Activated CD8-positive, alpha-beta T cell treated with anti-CD3 and anti-CD28 coated beads for 36 hours (primary cell): ENCODE measurements around the gene SFSWAP. TPM values are rescaled to one million over a fixed set of nuclear protein-coding genes. Genes with fewer than 3 reads are reported as not detected.

Experiments used
- ATAC-seq: fragments of 200-7000 bp; cut with Tn5 transposase; one replicate; pipeline ENCODE4 v1.10.0; 2021; ENCODE audit warnings: mild to moderate bottlenecking, moderate library complexity
- CTCF ChIA-PET: fragments of 350-600 bp; sonication (Branson Sonifier 250); formaldehyde crosslinking; loops from one replicate; lab custom pipeline; 2021; ENCODE audit warnings: antibody characterized with exemption; lab: Charles Lee
- POLR2A ChIA-PET: fragments of 350-600 bp; sonication (Branson Sonifier 250); formaldehyde crosslinking; loops from one replicate; lab custom pipeline; 2021; ENCODE audit warnings: antibody characterized with exemption; lab: Charles Lee
- DNase-seq: peaks from one replicate; pipeline ENCODE4 v3.0.0-alpha.2; 2020
- H3K27ac Mint-ChIP-seq: one replicate; pipeline ENCODE4 v1.8.0; 2021; ENCODE audit warnings: mild to moderate bottlenecking, mixed read lengths
- H3K27me3 Mint-ChIP-seq: one replicate; pipeline ENCODE4 v1.8.0; 2021; ENCODE audit warnings: mixed read lengths
- H3K36me3 Mint-ChIP-seq: one replicate; pipeline ENCODE4 v1.8.0; 2021; ENCODE audit warnings: low read depth, mixed read lengths
- H3K4me1 Mint-ChIP-seq: one replicate; pipeline ENCODE4 v1.8.0; 2021; ENCODE audit warnings: low read depth, mixed read lengths
- H3K4me3 Mint-ChIP-seq: one replicate; pipeline ENCODE4 v1.8.0; 2021; ENCODE audit warnings: mild to moderate bottlenecking, moderate library complexity, mixed read lengths
- H3K9me3 Mint-ChIP-seq: one replicate; pipeline ENCODE4 v1.8.0; 2021; ENCODE audit warnings: mixed read lengths
- CTCF ChIP-seq: fragments of 200-600 bp; IDR thresholded peaks from one replicate; pipeline ENCODE4 v1.8.0; 2022; ENCODE audit warnings: antibody characterized with exemption, mild to moderate bottlenecking
- intact Hi-C: fragments of 100-400 bp; cut with micrococcal nuclease; formaldehyde crosslinking; loops from one replicate; pipeline ENCODE4 v1.10.0; 2022
- total RNA-seq, 2 experiments: library from RNA; stranded (reverse); gene quantifications; one replicate each; pipeline ENCODE4 v1.2.3, GENCODE V29; 2021

The SFSWAP gene
- total RNA-seq, 2 experiments from 2014 or later: 47.6 to 49.3 TPM

- Mint-ChIP-seq H3K36me3 (no peaks in the 10 kb centered on the region), H3K9me3 (no peaks in the 10 kb centered on the region), H3K27ac (no peak overlapping the region), H3K4me1 (no peaks in the 10 kb centered on the region), H3K4me3 (no peak overlapping the region), H3K27me3 (peaks cover 9% of the 10 kb centered on the region)
- ChIA-PET CTCF (no interaction called here), POLR2A (no interaction called here)
- intact Hi-C loops: no loop called here
- DNase-seq: no peak
- TF ChIP-seq CTCF: no peak
- ATAC-seq: no peak
These were observed 126.0 kb downstream of the SFSWAP start for GRCh38 chr12:131836714-131837397.

GRCh38 chr12:131840643-131841416, 129.9 kb downstream of the SFSWAP start:
- intact Hi-C loops: no loop called here
- Mint-ChIP-seq H3K4me1 (no peaks in the 10 kb centered on the region), H3K9me3 (no peaks in the 10 kb centered on the region), H3K27ac (no peak overlapping the region), H3K4me3 (no peak overlapping the region), H3K27me3 (no peaks in the 10 kb centered on the region), H3K36me3 (no peaks in the 10 kb centered on the region)
- TF ChIP-seq CTCF: no peak
- ATAC-seq (no peak), DNase-seq (no peak)
- ChIA-PET CTCF (no interaction called here), POLR2A (no interaction called here)

GRCh38 chr12:131841547-131841946, 130.7 kb downstream of the SFSWAP start:
- Mint-ChIP-seq H3K27ac (no peak overlapping the region), H3K27me3 (no peaks in the 10 kb centered on the region), H3K9me3 (no peaks in the 10 kb centered on the region), H3K36me3 (no peaks in the 10 kb centered on the region), H3K4me3 (no peak overlapping the region), H3K4me1 (no peaks in the 10 kb centered on the region)
- POLR2A ChIA-PET: no interaction called here
- CTCF ChIA-PET: no interaction called here
- ATAC-seq (no peak), DNase-seq (no peak)
- no peak for TF ChIP-seq CTCF
- intact Hi-C loops: no loop called here

GRCh38 chr12:131842169-131842568, 131.3 kb downstream of the SFSWAP start:
- Mint-ChIP-seq H3K27me3 (no peaks in the 10 kb centered on the region), H3K4me1 (no peaks in the 10 kb centered on the region), H3K4me3 (no peak overlapping the region), H3K9me3 (no peaks in the 10 kb centered on the region), H3K27ac (no peak overlapping the region), H3K36me3 (no peaks in the 10 kb centered on the region)
- ChIA-PET POLR2A (no interaction called here), CTCF (no interaction called here)
- DNase-seq (no peak), ATAC-seq (no peak)
- intact Hi-C loops: no loop called here
- no peak for TF ChIP-seq CTCF

GRCh38 chr12:131843527-131843926, 132.6 kb downstream of the SFSWAP start:
- no peak for TF ChIP-seq CTCF
- Mint-ChIP-seq H3K4me3 (no peak overlapping the region), H3K9me3 (no peaks in the 10 kb centered on the region), H3K27ac (no peak overlapping the region), H3K27me3 (no peaks in the 10 kb centered on the region), H3K4me1 (no peaks in the 10 kb centered on the region), H3K36me3 (no peaks in the 10 kb centered on the region)
- ChIA-PET POLR2A (no interaction called here), CTCF (no interaction called here)
- ATAC-seq (no peak), DNase-seq (no peak)
- intact Hi-C loops: no loop called here
